OCI-LY3 (cell line): Measurements from ENCODE around the gene EIF4A3.

Source experiments
- CTCF ChIP-seq: fragments of 200-600, 300-600 bp; sonication (generic); IDR thresholded peaks from 2 replicates; pipeline ENCODE4 v1.5.1; 2014; ENCODE audit warnings: antibody characterized with exemption, low read length, low read depth
- EZH2phosphoT487 ChIP-seq: fragments of 200-600 bp; shearing (Covaris generic); IDR thresholded peaks from 2 replicates; pipeline ENCODE4 v1.6.1; 2018; ENCODE audit warnings: antibody characterized with exemption, mixed run types, low read depth

- TF ChIP-seq CTCF (no peak), EZH2phosphoT487 (no peak)
Observed at GRCh38 chr17:80187090-80187489, 40.2 kb upstream of the EIF4A3 start.
